Kidney (tissue), 14 donors: ENCODE measurements around the gene PRKCZ. TPM values are rescaled to one million over a fixed set of nuclear protein-coding genes. Genes with fewer than 3 reads are reported as not detected.

Experiments
- DNase-seq, 5 donors: peaks; one replicate each; pipeline ENCODE4 v3.0.0-alpha.2; 2013 to 2020
- FAIRE-seq: peaks from 2 replicates; lab custom pipeline; 2012; peaks lifted over from hg19 to GRCh38; lab: Jason Lieb, UNC
- H3K27ac ChIP-seq, 2 donors: one replicate each; pipeline ENCODE4 v1.7.0; 2013; ENCODE audit warnings: low read depth in 2 of 2, low read length in 2 of 2, inconsistent platforms in 1 of 2
- H3K27me3 ChIP-seq: one replicate; pipeline ENCODE4 v1.7.1; 2013; ENCODE audit warnings: low read length, inconsistent platforms; ENCODE audit not compliant: control insufficient read depth, insufficient read depth
- H3K36me3 ChIP-seq, 3 donors: one replicate each; pipeline versions ENCODE4 v1.7.0 to v1.7.1; 2013; ENCODE audit warnings: low read length in 3 of 3, control low read depth in 1 of 3, inconsistent platforms in 1 of 3; ENCODE audit not compliant: insufficient read depth in 3 of 3, control insufficient read depth in 2 of 3
- H3K4me1 ChIP-seq, 3 donors: one replicate each; pipeline versions ENCODE4 v1.7.0 to v1.7.1; 2013; ENCODE audit warnings: low read length in 3 of 3, inconsistent platforms in 1 of 3, low read depth in 1 of 3; ENCODE audit not compliant: control insufficient read depth in 2 of 3, insufficient read depth in 2 of 3
- H3K4me3 ChIP-seq, 3 donors: one replicate each; pipeline versions ENCODE4 v1.7.0 to v1.8.1; 2013; ENCODE audit warnings: low read length in 3 of 3, control low read depth in 1 of 3, inconsistent platforms in 1 of 3
- H3K9ac ChIP-seq, 3 donors: one replicate each; pipeline versions ENCODE4 v1.7.0 to v1.7.1; 2013; ENCODE audit warnings: low read length in 3 of 3, control low read depth in 1 of 3, inconsistent platforms in 1 of 3
- H3K9me3 ChIP-seq, 3 donors: one replicate each; pipeline versions ENCODE4 v1.7.0 to v1.7.1; 2013; ENCODE audit warnings: low read length in 3 of 3, control low read depth in 1 of 3, inconsistent platforms in 1 of 3; ENCODE audit not compliant: control insufficient read depth in 2 of 3, insufficient read depth in 1 of 3
- intact Hi-C: fragments of 100-400 bp; cut with DNase I; formaldehyde crosslinking; loops from one replicate; pipeline ENCODE4 v1.11.1; 2022
- polyA plus RNA-seq: library from polyadenylated mRNA; stranded (reverse); fragments of 350-450 nt; fragmentation: Illumina TruSeq; extraction: RNeasy Lipid Tissue Mini Kit (QIAGEN cat#74804); gene quantifications from one replicate; pipeline ENCODE4 v1.2.3, GENCODE V29; 2014; ENCODE audit warnings: low read depth, low replicate concordance; ENCODE audit not compliant: insufficient read depth
- total RNA-seq: library from RNA; stranded (reverse); fragmentation: NEBNext Ultra II Directional; extraction: Animal tissue kit (Norgen Biotek cat#: 25700); gene quantifications from one replicate; pipeline ENCODE4 v1.2.1, GENCODE V29; 2021
- TF ChIP-seq, protein P1 (sequence below): IDR thresholded peaks from 3 replicates; pipeline ENCODE4 v1.5.1; 2012; ENCODE audit warnings: mild to moderate bottlenecking, moderate library complexity, borderline replicate concordance; ENCODE audit not compliant: insufficient read depth; ENCODE audit errors: extremely low read depth
- donor health status: control.
- donor health status: control.
- donor health status: control.
- donor health status: control.
- donor health status: control.
- donor health status: DM: yes; HTN: yes; CAD: no.
- donor health status: Normal renal cell carcinoma (clear cell type).

The PRKCZ gene
- total and polyA plus RNA-seq, 2 donors from 2014 or later, result 24.7 to 42.4 TPM

- TF ChIP-seq, protein P1, sequence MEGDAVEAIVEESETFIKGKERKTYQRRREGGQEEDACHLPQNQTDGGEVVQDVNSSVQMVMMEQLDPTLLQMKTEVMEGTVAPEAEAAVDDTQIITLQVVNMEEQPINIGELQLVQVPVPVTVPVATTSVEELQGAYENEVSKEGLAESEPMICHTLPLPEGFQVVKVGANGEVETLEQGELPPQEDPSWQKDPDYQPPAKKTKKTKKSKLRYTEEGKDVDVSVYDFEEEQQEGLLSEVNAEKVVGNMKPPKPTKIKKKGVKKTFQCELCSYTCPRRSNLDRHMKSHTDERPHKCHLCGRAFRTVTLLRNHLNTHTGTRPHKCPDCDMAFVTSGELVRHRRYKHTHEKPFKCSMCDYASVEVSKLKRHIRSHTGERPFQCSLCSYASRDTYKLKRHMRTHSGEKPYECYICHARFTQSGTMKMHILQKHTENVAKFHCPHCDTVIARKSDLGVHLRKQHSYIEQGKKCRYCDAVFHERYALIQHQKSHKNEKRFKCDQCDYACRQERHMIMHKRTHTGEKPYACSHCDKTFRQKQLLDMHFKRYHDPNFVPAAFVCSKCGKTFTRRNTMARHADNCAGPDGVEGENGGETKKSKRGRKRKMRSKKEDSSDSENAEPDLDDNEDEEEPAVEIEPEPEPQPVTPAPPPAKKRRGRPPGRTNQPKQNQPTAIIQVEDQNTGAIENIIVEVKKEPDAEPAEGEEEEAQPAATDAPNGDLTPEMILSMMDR, result no peak
- intact Hi-C loops, result no loop called here
- H3K9ac ChIP-seq, result peak overlapping the region in 2 of 3 donors; percentile 61 to 76
- no peaks in the 10 kb centered on the region for H3K9me3 ChIP-seq
- H3K36me3 ChIP-seq, result no peaks in the 10 kb centered on the region
- peak; percentile 88 to 97 (median 94) for DNase-seq
- H3K27ac ChIP-seq, result peak overlapping the region; percentile 78 to 83
- H3K4me1 ChIP-seq, result peaks cover 0 to 50% (median 39%) of the 10 kb centered on the region in 3 donors
- FAIRE-seq, result no peak
- H3K4me3 ChIP-seq, result peak overlapping the region; percentile 39 to 54 (median 48)
- no peaks in the 10 kb centered on the region for H3K27me3 ChIP-seq
Observed at GRCh38 chr1:2204415-2205190, 154.4 kb downstream of the PRKCZ start.

DNA sequence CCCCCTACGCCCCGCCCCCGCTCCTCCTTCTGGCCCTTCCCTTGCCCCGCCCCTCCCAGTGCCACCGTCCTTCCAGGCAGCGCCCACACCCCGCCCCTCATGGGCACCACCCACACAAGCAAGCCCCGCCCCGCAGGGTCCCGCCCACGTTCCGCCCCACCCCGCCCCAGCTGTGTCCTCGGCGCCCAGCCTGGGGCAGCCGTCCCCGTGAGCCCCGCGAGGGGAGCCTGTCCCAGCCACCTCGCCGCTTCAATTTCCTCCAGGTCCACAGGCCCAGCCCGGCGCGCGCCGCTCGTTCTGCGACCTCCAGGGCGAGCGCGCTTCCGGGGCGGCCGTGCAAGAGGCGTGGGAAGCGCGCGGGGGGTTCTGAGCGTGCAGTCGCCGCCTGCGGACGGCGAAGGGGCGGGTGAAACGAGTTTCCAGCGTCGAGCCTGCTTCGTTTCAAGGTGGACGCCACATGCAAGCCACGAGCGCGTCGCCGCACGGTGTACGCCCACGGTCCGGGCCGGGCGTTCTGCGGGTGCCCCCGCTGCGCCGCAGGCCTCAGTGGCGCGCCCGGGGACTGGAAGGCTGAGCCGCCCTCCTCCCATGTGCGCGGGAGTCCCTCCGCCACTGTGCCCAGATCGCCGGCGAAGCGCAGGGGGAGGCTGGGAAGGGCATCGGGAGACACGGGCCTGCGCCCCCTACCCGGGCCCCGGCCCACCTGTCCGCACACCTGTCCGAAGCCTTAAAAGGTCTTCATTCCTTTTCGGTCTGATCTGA is 155.2 kb downstream of the PRKCZ start:
- H3K27me3 ChIP-seq, result no peaks in the 10 kb centered on the region
- no peaks in the 10 kb centered on the region for H3K9me3 ChIP-seq
- intact Hi-C loops, result no loop called here
- FAIRE-seq, result no peak
- peak overlapping the region; percentile 86 to 88 for H3K27ac ChIP-seq
- TF ChIP-seq, protein P1, result no peak
- peak overlapping the region in 1 of 3 donors; percentile 34 for H3K9ac ChIP-seq
- no peaks in the 10 kb centered on the region for H3K36me3 ChIP-seq
- DNase-seq, result peak; percentile 93 to 99 (median 96)
- peaks cover 0 to 52% (median 39%) of the 10 kb centered on the region in 3 donors for H3K4me1 ChIP-seq
- peak overlapping the region in 1 of 3 donors; percentile 49 for H3K4me3 ChIP-seq

- TF ChIP-seq, protein P1, result no peak
- intact Hi-C loops, result no loop called here
- Histone ChIP-seq H3K27me3 (no peaks in the 10 kb centered on the region), H3K36me3 (no peaks in the 10 kb centered on the region), H3K4me1 (peaks cover 0 to 52% (median 39%) of the 10 kb centered on the region in 3 donors), H3K9me3 (no peaks in the 10 kb centered on the region), H3K4me3 (peak overlapping the region in 2 of 3 donors; percentile 19 to 48), H3K27ac (peak overlapping the region; percentile 92 to 97), H3K9ac (peak overlapping the region in 2 of 3 donors; percentile 59 to 61)
- DNase-seq (peak in 3 of 5 donors; percentile 32 to 83 (median 76)), FAIRE-seq (no peak)
Observed at GRCh38 chr1:2206813-2207487, 156.7 kb downstream of the PRKCZ start.
